Neutrophil (primary cell): ENCODE measurements around the gene UBB.

Experiments used
- H3K27ac ChIP-seq: fragments of 200-600 bp; sonication (generic); 2 replicates; pipeline ENCODE4 v1.5.1; 2016; ENCODE audit warnings: mild to moderate bottlenecking, moderate library complexity
- H3K27me3 ChIP-seq: fragments of 200-600 bp; sonication (generic); 2 replicates; pipeline ENCODE4 v1.6.0; 2016; ENCODE audit warnings: mild to moderate bottlenecking
- H3K36me3 ChIP-seq: fragments of 200-600 bp; sonication (generic); 2 replicates; pipeline ENCODE4 v1.5.1; 2017
- H3K4me1 ChIP-seq, 2 experiments: fragments of 200-600 bp in 1 of 2; sonication (generic) in 1 of 2; 1 replicate in 1 of 2; 2 replicates in 1 of 2; pipeline versions ENCODE4 v1.5.1 to v1.6.1; 2013 to 2016; ENCODE audit warnings: low read depth in 1 of 2, low read length in 1 of 2, mild to moderate bottlenecking in 1 of 2, moderate library complexity in 1 of 2; ENCODE audit not compliant: control insufficient read depth in 1 of 2, insufficient read depth in 1 of 2
- H3K4me3 ChIP-seq, 2 experiments: fragments of 200-600 bp in 1 of 2; sonication (generic) in 1 of 2; 1 replicate in 1 of 2; 2 replicates in 1 of 2; pipeline ENCODE4 v1.5.1; 2013 to 2016; ENCODE audit warnings: low read depth in 1 of 2, low read length in 1 of 2, mild to moderate bottlenecking in 1 of 2, moderate library complexity in 1 of 2
- H3K9me3 ChIP-seq: fragments of 200-600 bp; sonication (generic); 2 replicates; pipeline ENCODE4 v1.5.1; 2016
- TF ChIP-seq, protein P1 (sequence below): fragments of 200-600 bp; sonication (generic); IDR thresholded peaks from 2 replicates; pipeline ENCODE4 v1.5.1; 2016; ENCODE audit warnings: antibody characterized with exemption

Gene UBB

DNA sequence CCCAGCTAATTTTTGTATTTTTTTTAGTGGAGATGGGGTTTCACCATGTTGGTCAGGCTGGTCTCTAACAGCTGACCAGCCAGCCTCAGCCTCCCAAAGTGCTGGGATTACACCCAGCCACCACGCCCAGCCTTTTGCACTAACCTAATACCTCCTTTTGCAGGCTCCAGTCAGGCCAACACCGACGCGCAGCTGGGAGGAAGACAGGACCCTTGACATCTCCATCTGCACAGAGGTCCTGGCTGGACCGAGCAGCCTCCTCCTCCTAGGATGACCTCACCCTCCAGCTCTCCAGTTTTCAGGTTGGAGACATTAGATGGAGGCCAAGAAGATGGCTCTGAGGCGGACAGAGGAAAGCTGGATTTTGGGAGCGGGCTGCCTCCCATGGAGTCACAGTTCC, 36.5 kb downstream of the UBB start:
- Histone ChIP-seq H3K4me3 (no peak overlapping the region), H3K36me3 (peaks cover 48% of the 10 kb centered on the region), H3K9me3 (no peaks in the 10 kb centered on the region), H3K27me3 (no peaks in the 10 kb centered on the region), H3K27ac (peak overlapping the region; percentile 96), H3K4me1 (peaks cover 22 to 25% of the 10 kb centered on the region in 2 experiments)
- TF ChIP-seq, protein P1, sequence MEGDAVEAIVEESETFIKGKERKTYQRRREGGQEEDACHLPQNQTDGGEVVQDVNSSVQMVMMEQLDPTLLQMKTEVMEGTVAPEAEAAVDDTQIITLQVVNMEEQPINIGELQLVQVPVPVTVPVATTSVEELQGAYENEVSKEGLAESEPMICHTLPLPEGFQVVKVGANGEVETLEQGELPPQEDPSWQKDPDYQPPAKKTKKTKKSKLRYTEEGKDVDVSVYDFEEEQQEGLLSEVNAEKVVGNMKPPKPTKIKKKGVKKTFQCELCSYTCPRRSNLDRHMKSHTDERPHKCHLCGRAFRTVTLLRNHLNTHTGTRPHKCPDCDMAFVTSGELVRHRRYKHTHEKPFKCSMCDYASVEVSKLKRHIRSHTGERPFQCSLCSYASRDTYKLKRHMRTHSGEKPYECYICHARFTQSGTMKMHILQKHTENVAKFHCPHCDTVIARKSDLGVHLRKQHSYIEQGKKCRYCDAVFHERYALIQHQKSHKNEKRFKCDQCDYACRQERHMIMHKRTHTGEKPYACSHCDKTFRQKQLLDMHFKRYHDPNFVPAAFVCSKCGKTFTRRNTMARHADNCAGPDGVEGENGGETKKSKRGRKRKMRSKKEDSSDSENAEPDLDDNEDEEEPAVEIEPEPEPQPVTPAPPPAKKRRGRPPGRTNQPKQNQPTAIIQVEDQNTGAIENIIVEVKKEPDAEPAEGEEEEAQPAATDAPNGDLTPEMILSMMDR = no peak

DNA sequence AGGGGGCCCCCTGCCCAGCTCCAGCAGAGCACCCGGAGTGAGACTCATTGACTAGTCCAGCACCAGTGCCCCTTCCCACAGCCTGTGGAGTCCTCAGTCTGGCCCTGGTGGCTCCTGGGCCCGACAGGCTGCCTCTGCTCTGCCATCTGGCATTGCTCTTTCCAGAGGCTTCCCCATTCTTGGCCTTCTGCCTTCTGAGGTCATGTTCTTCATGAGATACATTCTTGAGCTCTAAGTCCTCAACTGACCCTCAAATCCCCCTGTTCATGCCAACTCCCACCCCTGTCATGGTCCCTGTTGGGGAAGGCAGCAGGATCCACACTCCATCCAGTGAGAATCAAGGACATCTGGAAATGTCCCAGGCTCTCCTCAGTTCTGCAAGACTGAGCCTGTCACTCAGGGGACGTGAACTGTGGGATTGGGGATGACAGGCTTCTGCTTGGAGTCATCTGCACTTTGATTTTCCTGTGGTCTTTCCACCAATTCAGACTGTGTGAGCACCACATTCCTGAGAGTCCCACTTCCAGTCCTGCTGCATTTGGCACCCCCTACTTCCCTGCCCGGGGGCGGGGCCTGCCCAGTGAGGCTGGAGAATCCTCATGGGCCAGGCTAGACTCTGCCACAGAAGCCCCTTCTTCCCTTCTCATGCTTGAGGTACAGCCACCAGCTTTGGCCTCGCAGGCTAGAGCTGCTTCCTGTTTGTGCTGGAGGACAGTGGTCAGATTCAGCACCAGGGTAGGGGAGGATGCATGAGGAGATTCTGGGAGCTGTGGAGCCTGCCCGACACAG, 37.2 kb downstream of the UBB start:
- Histone ChIP-seq H3K27ac (no peak overlapping the region), H3K27me3 (no peaks in the 10 kb centered on the region), H3K4me3 (no peak overlapping the region), H3K9me3 (no peaks in the 10 kb centered on the region), H3K36me3 (peaks cover 55% of the 10 kb centered on the region), H3K4me1 (peaks cover 22 to 25% of the 10 kb centered on the region in 2 experiments)
- TF ChIP-seq, protein P1 = no peak

DNA sequence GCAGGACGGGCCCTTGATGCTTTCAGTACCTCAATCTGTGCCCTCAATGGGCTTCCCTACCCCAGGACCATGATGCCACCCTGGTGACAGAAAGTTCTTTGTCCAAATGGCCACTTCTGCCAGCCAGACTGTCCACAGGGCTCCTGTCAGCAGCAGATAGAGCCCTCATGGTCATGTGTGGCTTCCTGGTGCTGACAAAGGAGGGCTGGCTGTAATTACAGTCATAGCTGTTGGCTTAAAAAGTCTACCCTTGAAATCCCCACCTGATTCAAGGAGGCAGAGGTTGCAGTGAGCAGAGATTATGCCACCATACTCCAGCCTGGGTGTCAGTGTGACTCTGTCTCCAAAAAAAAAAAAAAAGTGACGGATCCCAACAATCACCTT, 37.8 kb downstream of the UBB start:
- Histone ChIP-seq H3K4me1 (peaks cover 22 to 25% of the 10 kb centered on the region in 2 experiments), H3K36me3 (peaks cover 61% of the 10 kb centered on the region), H3K27ac (no peak overlapping the region), H3K9me3 (no peaks in the 10 kb centered on the region), H3K27me3 (no peaks in the 10 kb centered on the region), H3K4me3 (no peak overlapping the region)
- TF ChIP-seq, protein P1 = no peak

DNA sequence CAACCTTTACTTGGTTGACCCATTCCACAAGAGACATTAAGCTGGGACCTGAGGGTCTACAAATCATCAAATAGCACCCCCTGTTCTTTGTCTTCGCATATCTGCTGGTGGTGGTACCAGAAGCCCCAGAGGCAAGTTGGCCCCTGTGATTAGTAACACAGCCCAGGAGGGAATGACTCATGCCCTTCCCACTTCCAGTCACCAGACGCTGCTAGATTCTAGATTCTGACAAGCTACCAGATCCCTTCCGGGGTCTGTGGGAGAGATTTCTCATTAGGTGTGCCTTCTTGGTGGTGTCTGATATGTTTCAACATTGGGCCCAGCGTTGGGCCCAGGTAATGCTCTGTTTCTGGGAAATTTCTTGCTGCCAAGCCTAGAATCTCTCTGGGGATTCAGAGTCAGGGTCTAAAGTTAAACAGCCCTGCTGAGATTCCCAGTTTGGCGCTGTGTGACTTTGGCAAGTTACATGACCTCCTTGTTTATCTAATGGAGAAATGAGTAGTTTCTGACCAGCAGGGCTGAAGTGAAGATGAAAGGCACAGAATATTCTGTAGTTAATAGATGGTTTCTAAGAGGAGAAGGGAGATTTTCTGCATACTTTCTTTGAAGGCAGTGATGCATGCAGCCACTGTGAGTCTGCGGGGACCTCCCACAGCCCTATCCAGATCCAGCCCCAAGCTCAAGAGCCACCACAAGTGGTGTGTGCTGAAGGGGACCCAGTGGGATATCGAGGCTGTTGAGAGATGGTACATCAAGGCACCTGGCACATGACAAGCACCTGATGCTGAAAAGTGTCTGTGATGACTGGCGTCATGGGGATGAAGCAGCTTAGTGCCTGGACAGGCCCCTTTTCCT, 38.4 kb downstream of the UBB start:
- Histone ChIP-seq H3K4me1 (peaks cover 22 to 25% of the 10 kb centered on the region in 2 experiments), H3K4me3 (no peak overlapping the region), H3K9me3 (no peaks in the 10 kb centered on the region), H3K36me3 (peaks cover 68% of the 10 kb centered on the region), H3K27ac (no peak overlapping the region), H3K27me3 (no peaks in the 10 kb centered on the region)
- TF ChIP-seq, protein P1 = no peak

DNA sequence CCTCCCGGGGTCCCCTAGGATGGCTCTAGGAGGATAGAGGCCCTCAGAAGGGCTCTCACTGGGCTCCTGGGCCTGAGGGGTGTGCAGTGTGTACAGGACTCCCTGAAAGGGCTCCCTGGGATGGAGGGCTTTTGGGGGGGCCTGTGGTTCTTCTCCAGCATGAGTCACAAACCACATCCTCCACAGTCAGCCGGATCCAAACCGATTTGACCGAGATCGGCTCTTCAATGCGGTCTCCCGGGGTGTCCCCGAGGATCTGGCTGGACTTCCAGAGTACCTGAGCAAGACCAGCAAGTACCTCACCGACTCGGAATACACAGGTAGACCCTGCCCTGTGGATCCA, 39.0 kb downstream of the UBB start:
- Histone ChIP-seq H3K9me3 (no peaks in the 10 kb centered on the region), H3K36me3 (peaks cover 69% of the 10 kb centered on the region), H3K27me3 (no peaks in the 10 kb centered on the region), H3K27ac (no peak overlapping the region), H3K4me3 (no peak overlapping the region), H3K4me1 (peaks cover 21 to 22% of the 10 kb centered on the region in 2 experiments)
- TF ChIP-seq, protein P1 = no peak
